ENCODE measurements around the gene KCNE2. TPM values are rescaled to one million over a fixed set of nuclear protein-coding genes. Genes with fewer than 3 reads are reported as not detected.

Gene KCNE2
- total RNA-seq, 4 donors from 2014 or later = 0.78 TPM; not detected in 3

GRCh38 chr21:34357889-34358288, 5.9 kb upstream of the KCNE2 start:
- Histone ChIP-seq H3K4me1 (no peaks in the 10 kb centered on the region), H3K27me3 (no peaks in the 10 kb centered on the region), H3K4me3 (replicated peaks in 1 of 3) (no peak overlapping the region), H3K36me3 (no peaks in the 10 kb centered on the region), H3K27ac (no peak overlapping the region), H3K9me3 (no peaks in the 10 kb centered on the region)
- 95 to 97% methylated on average over 2 of the region's 2 CpGs for WGBS, 2 donors
- intact Hi-C loops (cut with DNase I) = no loop called here
- DNase-seq = no peak
- TF ChIP-seq CTCF (IDR thresholded peaks at IDR 0.05) (no peak), POLR2A (IDR thresholded peaks at IDR 0.05) (no peak)

GRCh38 chr21:34358866-34359265, 4.9 kb upstream of the KCNE2 start:
- DNase-seq = no peak
- H3K4me1 ChIP-seq = no peaks in the 10 kb centered on the region
- H3K27ac ChIP-seq = no peak overlapping the region
- TF ChIP-seq POLR2A (IDR thresholded peaks at IDR 0.05) (no peak), CTCF (IDR thresholded peaks at IDR 0.05) (no peak)
- intact Hi-C loops (cut with DNase I) = no loop called here
- H3K36me3 ChIP-seq = no peaks in the 10 kb centered on the region
- H3K4me3 ChIP-seq (replicated peaks in 1 of 3) = no peak overlapping the region
- H3K27me3 ChIP-seq = no peaks in the 10 kb centered on the region
- WGBS, 2 donors = 61 to 100% methylated on average over 1 of the region's 1 CpG
- no peaks in the 10 kb centered on the region for H3K9me3 ChIP-seq

GRCh38 chr21:34360488-34361241, 3.1 kb upstream of the KCNE2 start:
- 90 to 91% methylated on average over 12 of the region's 12 CpGs for WGBS, 2 donors
- no peaks in the 10 kb centered on the region for H3K9me3 ChIP-seq
- DNase-seq = no peak
- no peaks in the 10 kb centered on the region for H3K36me3 ChIP-seq
- TF ChIP-seq POLR2A (IDR thresholded peaks at IDR 0.05) = no peak
- TF ChIP-seq CTCF (IDR thresholded peaks at IDR 0.05) = no peak
- intact Hi-C loops (cut with DNase I) = no loop called here
- no peak overlapping the region for H3K4me3 ChIP-seq (replicated peaks in 1 of 3)
- H3K27me3 ChIP-seq = no peaks in the 10 kb centered on the region
- H3K27ac ChIP-seq = no peak overlapping the region
- no peaks in the 10 kb centered on the region for H3K4me1 ChIP-seq

GRCh38 chr21:34362136-34362444, 1.7 kb upstream of the KCNE2 start:
- Histone ChIP-seq H3K4me1 (no peaks in the 10 kb centered on the region), H3K27ac (no peak overlapping the region), H3K36me3 (no peaks in the 10 kb centered on the region), H3K27me3 (no peaks in the 10 kb centered on the region), H3K4me3 (replicated peaks in 1 of 3) (no peak overlapping the region), H3K9me3 (no peaks in the 10 kb centered on the region)
- intact Hi-C loops (cut with DNase I) = no loop called here
- TF ChIP-seq POLR2A (IDR thresholded peaks at IDR 0.05) = no peak
- peak in 1 of 6 experiments; percentile 0 for TF ChIP-seq CTCF (IDR thresholded peaks at IDR 0.05)
- 18 to 27% methylated on average over 3 of the region's 3 CpGs for WGBS, 2 donors
- no peak for DNase-seq

- H3K4me3 ChIP-seq (replicated peaks in 1 of 3) = no peak overlapping the region
- no peak for DNase-seq
- TF ChIP-seq POLR2A (IDR thresholded peaks at IDR 0.05) (no peak), CTCF (IDR thresholded peaks at IDR 0.05) (no peak)
- intact Hi-C loops (cut with DNase I) = no loop called here
- H3K9me3 ChIP-seq = no peaks in the 10 kb centered on the region
- H3K27me3 ChIP-seq = no peaks in the 10 kb centered on the region
- no peaks in the 10 kb centered on the region for H3K36me3 ChIP-seq
- WGBS, 2 donors = 96 to 98% methylated on average over 3 of the region's 3 CpGs
- no peak overlapping the region for H3K27ac ChIP-seq
- no peaks in the 10 kb centered on the region for H3K4me1 ChIP-seq
Measured at GRCh38 chr21:34362670-34363069, 1.1 kb upstream of the KCNE2 start.
